Colonic mucosa (tissue), 4 donors: ENCODE results near the gene KRTAP4-2. TPM values are rescaled to one million over a fixed set of nuclear protein-coding genes. Genes with fewer than 3 reads are reported as not detected.
"Not testable (repeated sequence)": the region's sequence is repeated elsewhere in the genome, so short reads cannot be mapped to it uniquely, and the experiment has no call there.

ENCODE experiments used
- DNase-seq: peaks from one replicate; pipeline ENCODE4 v3.0.0-alpha.2; 2020
- H3K27ac ChIP-seq: fragments of 200-600 bp; one replicate; pipeline ENCODE4 v1.8.0; 2021
- H3K27me3 ChIP-seq: fragments of 200-600 bp; one replicate; pipeline ENCODE4 v1.8.0; 2021
- H3K36me3 ChIP-seq: fragments of 200-600 bp; one replicate; pipeline ENCODE4 v1.8.0; 2021
- H3K4me1 ChIP-seq: fragments of 200-600 bp; one replicate; pipeline ENCODE4 v1.8.0; 2021; ENCODE audit warnings: mild to moderate bottlenecking
- H3K4me3 ChIP-seq: fragments of 200-600 bp; one replicate; pipeline ENCODE4 v1.8.0; 2021
- H3K9ac ChIP-seq, 2 donors: one replicate each; pipeline ENCODE4 v1.7.0; 2013; ENCODE audit warnings: control low read depth in 2 of 2, low read depth in 2 of 2, low read length in 2 of 2
- H3K9me3 ChIP-seq: fragments of 200-600 bp; one replicate; pipeline ENCODE4 v1.8.0; 2021
- CTCF ChIP-seq: fragments of 200-600 bp; IDR thresholded peaks from one replicate; pipeline ENCODE4 v1.8.0; 2022; ENCODE audit warnings: antibody characterized with exemption, mild to moderate bottlenecking
- intact Hi-C: fragments of 100-400 bp; cut with DNase I; formaldehyde crosslinking; loops from one replicate; pipeline ENCODE4 v1.14.1; 2022
- total RNA-seq, 2 donors: library from RNA; stranded (reverse); fragmentation: NEBNext Ultra II Directional in 1 of 2; extraction: Animal tissue kit (Norgen Biotek cat#: 25700) in 1 of 2; gene quantifications; one replicate each; pipeline ENCODE4 v1.2.1, GENCODE V29; 2021
- donor health status: healthy.
- donor health status: DM: no; HTN: no; CAD: no.
- donor health status: DM: no; HTN: no; CAD: no.

KRTAP4-2 gene
- total RNA-seq, 2 donors from 2014 or later, result not detected

GRCh38 chr17:41153856-41154255, 24.2 kb downstream of the KRTAP4-2 start:
- TF ChIP-seq CTCF, result no peak
- Histone ChIP-seq H3K27ac (no peak overlapping the region), H3K4me1 (no peaks in the 10 kb centered on the region), H3K36me3 (no peaks in the 10 kb centered on the region), H3K4me3 (no peak overlapping the region), H3K9ac (no peak overlapping the region), H3K9me3 (no peaks in the 10 kb centered on the region), H3K27me3 (no peaks in the 10 kb centered on the region)
- intact Hi-C loops, result no loop called here
- DNase-seq, result no peak

GRCh38 chr17:41151525-41151924, 26.5 kb downstream of the KRTAP4-2 start:
- no peak for DNase-seq
- H3K9me3 ChIP-seq, result no peaks in the 10 kb centered on the region
- no peak overlapping the region for H3K9ac ChIP-seq
- no peaks in the 10 kb centered on the region for H3K4me1 ChIP-seq
- H3K4me3 ChIP-seq, result no peak overlapping the region
- no peak overlapping the region for H3K27ac ChIP-seq
- H3K27me3 ChIP-seq, result no peaks in the 10 kb centered on the region
- TF ChIP-seq CTCF, result no peak
- intact Hi-C loops, result no loop called here
- no peaks in the 10 kb centered on the region for H3K36me3 ChIP-seq

- no peak for DNase-seq
- H3K9me3 ChIP-seq, result no peaks in the 10 kb centered on the region
- H3K27me3 ChIP-seq, result no peaks in the 10 kb centered on the region
- no peaks in the 10 kb centered on the region for H3K36me3 ChIP-seq
- intact Hi-C loops, result no loop called here
- no peaks in the 10 kb centered on the region for H3K4me1 ChIP-seq
- H3K27ac ChIP-seq, result no peak overlapping the region
- no peak for TF ChIP-seq CTCF
- H3K9ac ChIP-seq, result no peak overlapping the region
- H3K4me3 ChIP-seq, result no peak overlapping the region
Observed at GRCh38 chr17:41150026-41150425, 28.0 kb downstream of the KRTAP4-2 start.

GRCh38 chr17:41149652-41149985, 28.4 kb downstream of the KRTAP4-2 start, which contains the start of gene KRTAP4-5:
Gene KRTAP4-5, minus strand, starts transcription at chr17:41149825. Its CDS starts 58 bp downstream, at chr17:41149767.
- TF ChIP-seq CTCF, result no peak
- Histone ChIP-seq H3K36me3 (no peaks in the 10 kb centered on the region), H3K9ac (no peak within 1 kb of the TSS), H3K27ac (no peak within 1 kb of the TSS), H3K9me3 (no peaks in the 10 kb centered on the region), H3K4me3 (no peak within 1 kb of the TSS), H3K4me1 (no peaks in the 10 kb centered on the region), H3K27me3 (no peaks in the 10 kb centered on the region)
- DNase-seq, result no peak
- intact Hi-C loops, result no loop called here

- H3K9ac ChIP-seq, DNase-seq, H3K27me3 ChIP-seq, H3K27ac ChIP-seq, H3K36me3 ChIP-seq, H3K4me3 ChIP-seq, intact Hi-C loops, H3K9me3 ChIP-seq, H3K4me1 ChIP-seq: not testable (repeated sequence)
Observed at GRCh38 chr17:41148971-41149651, 28.9 kb downstream of the KRTAP4-2 start.

- Histone ChIP-seq H3K4me1 (no peaks in the 10 kb centered on the region), H3K4me3 (no peak overlapping the region), H3K36me3 (no peaks in the 10 kb centered on the region), H3K27ac (no peak overlapping the region), H3K9ac (no peak overlapping the region), H3K27me3 (no peaks in the 10 kb centered on the region), H3K9me3 (no peaks in the 10 kb centered on the region)
- TF ChIP-seq CTCF, result no peak
- intact Hi-C loops, result no loop called here
- no peak for DNase-seq
Observed at GRCh38 chr17:41147531-41148204, 30.4 kb downstream of the KRTAP4-2 start.
